Urinary bladder (tissue), 4 donors: ENCODE measurements around the gene CUL1. TPM values are rescaled to one million over a fixed set of nuclear protein-coding genes. Genes with fewer than 3 reads are reported as not detected.

Experiments
- DNase-seq: peaks from one replicate; pipeline ENCODE4 v3.0.0-alpha.2; 2015; ENCODE audit errors: extremely low spot score
- H3K27ac ChIP-seq: one replicate; pipeline ENCODE4 v1.5.1; 2013; ENCODE audit warnings: low read depth, mild to moderate bottlenecking, moderate library complexity
- H3K36me3 ChIP-seq: one replicate; pipeline ENCODE4 v1.6.1; 2013; ENCODE audit warnings: mild to moderate bottlenecking, moderate library complexity; ENCODE audit not compliant: insufficient read depth
- H3K4me1 ChIP-seq: one replicate; pipeline ENCODE4 v1.6.1; 2013; ENCODE audit warnings: mild to moderate bottlenecking, moderate library complexity; ENCODE audit not compliant: insufficient read depth
- H3K4me3 ChIP-seq: one replicate; pipeline ENCODE4 v1.5.1; 2013; ENCODE audit warnings: low read depth, low read length
- WGBS: extraction: QIAGEN DNeasy Blood & Tissue Kit; methylation state at CpG from one replicate; pipeline ENCODE4 v1.1.7; 2013; 5-methylcytosine and 5-hydroxymethylcytosine counted together
- polyA plus RNA-seq: library from polyadenylated mRNA; stranded (reverse); fragments of 200-250 nt; gene quantifications from one replicate; pipeline ENCODE4 v1.2.3, GENCODE V29; 2013
- total RNA-seq: library from RNA; depleted of rRNA; stranded (reverse); fragments of >200 nt; gene quantifications from one replicate; pipeline ENCODE4 v1.2.3, GENCODE V29; 2014
- donor health status: healthy with polysubstance abuse.
- donor health status: healthy.

CUL1 gene
- total and polyA plus RNA-seq, 2 donors = 48.4 to 49.8 TPM

- Histone ChIP-seq H3K4me1 (no peaks in the 10 kb centered on the region), H3K36me3 (no peaks in the 10 kb centered on the region), H3K4me3 (no peak overlapping the region), H3K27ac (no peak overlapping the region)
- WGBS = 89% methylated on average over 4 of the region's 4 CpGs
- DNase-seq = no peak
These were observed 16.9 kb upstream of the CUL1 start for GRCh38 chr7:148681821-148682220.

- Histone ChIP-seq H3K4me1 (no peaks in the 10 kb centered on the region), H3K36me3 (no peaks in the 10 kb centered on the region), H3K27ac (no peak overlapping the region), H3K4me3 (no peak overlapping the region)
- WGBS = 85% methylated on average over 13 of the region's 13 CpGs
- DNase-seq = no peak
These were observed 14.3 kb upstream of the CUL1 start for GRCh38 chr7:148684289-148684830.

- Histone ChIP-seq H3K27ac (no peak overlapping the region), H3K4me1 (no peaks in the 10 kb centered on the region), H3K4me3 (no peak overlapping the region), H3K36me3 (no peaks in the 10 kb centered on the region)
- 74% methylated on average over 6 of the region's 6 CpGs for WGBS
- no peak for DNase-seq
These were observed 12.3 kb upstream of the CUL1 start for GRCh38 chr7:148686312-148686937.

GRCh38 chr7:148687555-148687954 is 11.1 kb upstream of the CUL1 start:
- H3K27ac ChIP-seq = no peak overlapping the region
- H3K4me3 ChIP-seq = no peak overlapping the region
- 88% methylated on average over 2 of the region's 2 CpGs for WGBS
- no peaks in the 10 kb centered on the region for H3K4me1 ChIP-seq
- DNase-seq = no peak
- H3K36me3 ChIP-seq = no peaks in the 10 kb centered on the region

- no peaks in the 10 kb centered on the region for H3K36me3 ChIP-seq
- H3K4me3 ChIP-seq = no peak overlapping the region
- no peaks in the 10 kb centered on the region for H3K4me1 ChIP-seq
- no peak for DNase-seq
- no peak overlapping the region for H3K27ac ChIP-seq
- WGBS = 57% methylated on average over 1 of the region's 1 CpG
These were observed 10.2 kb upstream of the CUL1 start for GRCh38 chr7:148688526-148688925.

- WGBS = 96% methylated on average over 7 of the region's 7 CpGs
- Histone ChIP-seq H3K4me3 (no peak overlapping the region), H3K4me1 (no peaks in the 10 kb centered on the region)
These were observed 5.1 kb upstream of the CUL1 start for GRCh38 chr7:148693651-148694050.

GRCh38 chr7:148694631-148695030 is 4.1 kb upstream of the CUL1 start:
- no peak for DNase-seq
- H3K4me3 ChIP-seq = no peak overlapping the region
- 95% methylated on average over 5 of the region's 5 CpGs for WGBS
- no peaks in the 10 kb centered on the region for H3K36me3 ChIP-seq
- no peaks in the 10 kb centered on the region for H3K4me1 ChIP-seq
- no peak overlapping the region for H3K27ac ChIP-seq

More at GRCh38 chr7:148693651-148694050, 5.1 kb upstream of the CUL1 start:
- no peaks in the 10 kb centered on the region for H3K36me3 ChIP-seq
- H3K27ac ChIP-seq = no peak overlapping the region
- no peak for DNase-seq

GRCh38 chr7:148695953-148696352 is 2.8 kb upstream of the CUL1 start:
- Histone ChIP-seq H3K27ac (no peak overlapping the region), H3K36me3 (no peaks in the 10 kb centered on the region), H3K4me1 (no peaks in the 10 kb centered on the region), H3K4me3 (no peak overlapping the region)
- WGBS = 95% methylated on average over 3 of the region's 3 CpGs
- no peak for DNase-seq

- Histone ChIP-seq H3K4me1 (peaks cover 1% of the 10 kb centered on the region), H3K4me3 (no peak overlapping the region), H3K36me3 (no peaks in the 10 kb centered on the region), H3K27ac (no peak overlapping the region)
- WGBS = 93% methylated on average over 5 of the region's 5 CpGs
- DNase-seq = no peak
These were observed 1.9 kb upstream of the CUL1 start for GRCh38 chr7:148696787-148697186.

GRCh38 chr7:148697256-148698006 is 1.3 kb upstream of the CUL1 start:
- Histone ChIP-seq H3K36me3 (no peaks in the 10 kb centered on the region), H3K4me3 (peak overlapping the region; percentile 99), H3K4me1 (peaks cover 1% of the 10 kb centered on the region), H3K27ac (peak overlapping the region; percentile 99)
- DNase-seq = no peak
- 13% methylated on average over 18 of the region's 18 CpGs for WGBS

GRCh38 chr7:148698007-148698396 is 701 bp upstream of the CUL1 start:
- peaks cover 1% of the 10 kb centered on the region for H3K4me1 ChIP-seq
- no peaks in the 10 kb centered on the region for H3K36me3 ChIP-seq
- H3K27ac ChIP-seq = peak overlapping the region; percentile 99
- no peak for DNase-seq
- 1% methylated on average over 17 of the region's 17 CpGs for WGBS
- H3K4me3 ChIP-seq = peak overlapping the region; percentile 99

GRCh38 chr7:148699024-148699781 is 500 bp downstream of the CUL1 start:
- no peaks in the 10 kb centered on the region for H3K36me3 ChIP-seq
- peak overlapping the region; percentile 99 for H3K4me3 ChIP-seq
- peak overlapping the region; percentile 99 for H3K27ac ChIP-seq
- DNase-seq = no peak
- peaks cover 1% of the 10 kb centered on the region for H3K4me1 ChIP-seq
- WGBS = under 1% methylated on average over 107 of the region's 107 CpGs

GRCh38 chr7:148699782-148700629 is 1.3 kb downstream of the CUL1 start:
- Histone ChIP-seq H3K27ac (peak overlapping the region; percentile 99), H3K36me3 (no peaks in the 10 kb centered on the region), H3K4me1 (peaks cover 1% of the 10 kb centered on the region), H3K4me3 (peak overlapping the region; percentile 99)
- under 1% methylated on average over 36 of the region's 36 CpGs for WGBS
- no peak for DNase-seq
